Endothelial cell of umbilical vein (primary cell): Measurements from ENCODE around the gene PDE4B.

Experiments used
- EZH2 ChIP-seq: IDR thresholded peaks from 2 replicates; pipeline ENCODE4 v1.6.1; 2012; ENCODE audit warnings: borderline replicate concordance, low read depth, mild to moderate bottlenecking, moderate library complexity, low read length, inconsistent platforms; ENCODE audit not compliant: severe bottlenecking
- POLR2AphosphoS5 ChIP-seq: IDR thresholded peaks from 2 replicates; pipeline ENCODE4 v1.6.1; 2012; ENCODE audit warnings: low read depth, mild to moderate bottlenecking, control low read depth, low read length, moderate library complexity; ENCODE audit not compliant: insufficient read depth
- TF ChIP-seq, protein P1 (sequence below), 2 donors: IDR thresholded peaks; 1 replicate in 1 of 2; 2 replicates in 1 of 2; pipeline ENCODE4 v1.5.1; 2011; ENCODE audit warnings: low read length in 2 of 2, mild to moderate bottlenecking in 2 of 2, moderate library complexity in 2 of 2, control low read depth in 1 of 2, inconsistent platforms in 1 of 2, low read depth in 1 of 2; ENCODE audit not compliant: insufficient read depth in 1 of 2; ENCODE audit errors: extremely low read depth in 1 of 2

DNA sequence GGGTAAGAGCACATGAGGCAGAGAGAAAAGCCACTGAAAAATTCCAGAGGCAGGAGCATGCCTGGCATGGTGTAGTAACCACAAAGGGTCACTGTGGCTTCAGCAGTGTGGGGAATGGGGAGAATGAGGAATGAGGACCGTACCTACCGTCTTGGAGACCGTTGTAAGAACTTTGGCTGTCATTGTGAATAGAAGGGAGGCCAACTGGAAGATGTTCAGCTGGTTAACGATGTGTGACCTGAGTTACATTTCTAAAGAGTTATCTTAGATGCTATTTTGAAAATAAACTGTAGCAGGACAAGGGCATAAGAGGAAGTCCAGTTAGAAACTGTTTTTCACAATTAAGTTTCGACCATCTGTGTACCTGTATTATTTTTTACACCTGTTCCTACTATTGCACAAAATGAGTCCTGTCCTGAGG lies 375.8 kb downstream of the PDE4B start:
- TF ChIP-seq POLR2AphosphoS5 (no peak), EZH2 (no peak)
- TF ChIP-seq, protein P1, sequence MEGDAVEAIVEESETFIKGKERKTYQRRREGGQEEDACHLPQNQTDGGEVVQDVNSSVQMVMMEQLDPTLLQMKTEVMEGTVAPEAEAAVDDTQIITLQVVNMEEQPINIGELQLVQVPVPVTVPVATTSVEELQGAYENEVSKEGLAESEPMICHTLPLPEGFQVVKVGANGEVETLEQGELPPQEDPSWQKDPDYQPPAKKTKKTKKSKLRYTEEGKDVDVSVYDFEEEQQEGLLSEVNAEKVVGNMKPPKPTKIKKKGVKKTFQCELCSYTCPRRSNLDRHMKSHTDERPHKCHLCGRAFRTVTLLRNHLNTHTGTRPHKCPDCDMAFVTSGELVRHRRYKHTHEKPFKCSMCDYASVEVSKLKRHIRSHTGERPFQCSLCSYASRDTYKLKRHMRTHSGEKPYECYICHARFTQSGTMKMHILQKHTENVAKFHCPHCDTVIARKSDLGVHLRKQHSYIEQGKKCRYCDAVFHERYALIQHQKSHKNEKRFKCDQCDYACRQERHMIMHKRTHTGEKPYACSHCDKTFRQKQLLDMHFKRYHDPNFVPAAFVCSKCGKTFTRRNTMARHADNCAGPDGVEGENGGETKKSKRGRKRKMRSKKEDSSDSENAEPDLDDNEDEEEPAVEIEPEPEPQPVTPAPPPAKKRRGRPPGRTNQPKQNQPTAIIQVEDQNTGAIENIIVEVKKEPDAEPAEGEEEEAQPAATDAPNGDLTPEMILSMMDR (IDR thresholded peaks at IDR 0.05; ENCODE audit: extremely low read depth in 1 of 2, insufficient read depth in 1 of 2, low read depth in 1 of 2, low read length in 2 of 2): no peak
